ENCODE data around the gene PDXK. TPM values are rescaled to one million over a fixed set of nuclear protein-coding genes. Genes with fewer than 3 reads are reported as not detected.
A peak's percentile ranks its signal among the peaks of the same experiment; 100 is the strongest.

PDXK gene
- total and polyA plus RNA-seq, 3 experiments from 2014 or later, result 38.3 to 96.7 (median 96.3) TPM

- Histone ChIP-seq H3K27me3 (ENCODE audit: insufficient read depth, low read length, poor library complexity, severe bottlenecking) (no peaks in the 10 kb centered on the region), H3K4me1 (ENCODE audit: insufficient read depth, low read length) (no peaks in the 10 kb centered on the region), H3K27ac (ENCODE audit: low read depth, low read length) (no peak overlapping the region), H3K36me3 (ENCODE audit: insufficient read depth, low read length) (peaks cover 4% of the 10 kb centered on the region), H3K4me3 (ENCODE audit: low read length) (no peak overlapping the region), H3K9me3 (ENCODE audit: low read length) (no peaks in the 10 kb centered on the region)
- H3K27me3 Mint-ChIP-seq, result no peaks in the 10 kb centered on the region
- ChIA-PET CTCF (no interaction called here), POLR2A (interaction anchor here (0.6 kb wide), 1 partner anchor 1107 kb away, joined by 6 read pairs; no protein-coding TSS in a partner anchor)
- no peaks in the 10 kb centered on the region for H3K4me1 Mint-ChIP-seq
- H3K4me3 Mint-ChIP-seq, result no peak overlapping the region
- H3K9me3 Mint-ChIP-seq, result no peaks in the 10 kb centered on the region
- DNase-seq, result no peak
- H3K36me3 Mint-ChIP-seq, result peaks cover 3 to 54% (median 14%) of the 10 kb centered on the region in 3 donors
- peak overlapping the region in 2 of 8 donors; percentile 32 to 64 for H3K27ac Mint-ChIP-seq
Measured at GRCh38 chr21:43745772-43746517, 27.0 kb downstream of the PDXK start.

GRCh38 chr21:43748622-43749021, 29.7 kb downstream of the PDXK start:
- Histone ChIP-seq H3K36me3 (ENCODE audit: insufficient read depth, low read length) (peaks cover 4% of the 10 kb centered on the region), H3K27ac (ENCODE audit: low read depth, low read length) (no peak overlapping the region), H3K27me3 (ENCODE audit: insufficient read depth, low read length, poor library complexity, severe bottlenecking) (no peaks in the 10 kb centered on the region), H3K9me3 (ENCODE audit: low read length) (no peaks in the 10 kb centered on the region), H3K4me1 (ENCODE audit: insufficient read depth, low read length) (no peaks in the 10 kb centered on the region), H3K4me3 (ENCODE audit: low read length) (no peak overlapping the region)
- DNase-seq, result no peak
- ChIA-PET POLR2A (no interaction called here), CTCF (no interaction called here)
- no peaks in the 10 kb centered on the region for H3K4me1 Mint-ChIP-seq
- peaks cover 3 to 67% (median 16%) of the 10 kb centered on the region in 3 donors for H3K36me3 Mint-ChIP-seq
- H3K27ac Mint-ChIP-seq, result no peak overlapping the region
- no peaks in the 10 kb centered on the region for H3K27me3 Mint-ChIP-seq
- H3K4me3 Mint-ChIP-seq, result peak overlapping the region in 1 of 7 donors; percentile 59
- no peaks in the 10 kb centered on the region for H3K9me3 Mint-ChIP-seq

GRCh38 chr21:43749651-43750262, 30.8 kb downstream of the PDXK start:
- Mint-ChIP-seq H3K36me3 (peaks cover 2 to 68% (median 16%) of the 10 kb centered on the region in 3 donors), H3K9me3 (no peaks in the 10 kb centered on the region), H3K4me3 (no peak overlapping the region), H3K27me3 (no peaks in the 10 kb centered on the region), H3K4me1 (no peaks in the 10 kb centered on the region), H3K27ac (peak overlapping the region in 2 of 8 donors; percentile 63 to 71)
- CTCF ChIA-PET, result no interaction called here
- Histone ChIP-seq H3K9me3 (ENCODE audit: low read length) (no peaks in the 10 kb centered on the region), H3K4me3 (ENCODE audit: low read length) (no peak overlapping the region), H3K27ac (ENCODE audit: low read depth, low read length) (no peak overlapping the region), H3K4me1 (ENCODE audit: insufficient read depth, low read length) (no peaks in the 10 kb centered on the region), H3K36me3 (ENCODE audit: insufficient read depth, low read length) (peaks cover 7% of the 10 kb centered on the region), H3K27me3 (ENCODE audit: insufficient read depth, low read length, poor library complexity, severe bottlenecking) (no peaks in the 10 kb centered on the region)
- DNase-seq, result no peak
- POLR2A ChIA-PET, result no interaction called here

GRCh38 chr21:43750339-43751033, 31.6 kb downstream of the PDXK start:
- H3K27ac Mint-ChIP-seq, result peak overlapping the region in 1 of 8 donors; percentile 7
- no peaks in the 10 kb centered on the region for H3K27me3 Mint-ChIP-seq
- Histone ChIP-seq H3K4me3 (ENCODE audit: low read length) (no peak overlapping the region), H3K4me1 (ENCODE audit: insufficient read depth, low read length) (no peaks in the 10 kb centered on the region), H3K27ac (ENCODE audit: low read depth, low read length) (no peak overlapping the region), H3K9me3 (ENCODE audit: low read length) (no peaks in the 10 kb centered on the region), H3K36me3 (ENCODE audit: insufficient read depth, low read length) (peaks cover 6% of the 10 kb centered on the region), H3K27me3 (ENCODE audit: insufficient read depth, low read length, poor library complexity, severe bottlenecking) (no peaks in the 10 kb centered on the region)
- no peak overlapping the region for H3K4me3 Mint-ChIP-seq
- H3K36me3 Mint-ChIP-seq, result peaks cover 0 to 66% (median 13%) of the 10 kb centered on the region in 3 donors
- no peaks in the 10 kb centered on the region for H3K4me1 Mint-ChIP-seq
- ChIA-PET POLR2A (no interaction called here), CTCF (no interaction called here)
- DNase-seq, result no peak
- H3K9me3 Mint-ChIP-seq, result no peaks in the 10 kb centered on the region

GRCh38 chr21:43751955-43752591, 33.1 kb downstream of the PDXK start:
- no peak overlapping the region for H3K27ac Mint-ChIP-seq

GRCh38 chr21:43752758-43753438, 34.0 kb downstream of the PDXK start:
- Histone ChIP-seq H3K4me3 (ENCODE audit: low read length) (no peak overlapping the region), H3K36me3 (ENCODE audit: insufficient read depth, low read length) (peaks cover 6% of the 10 kb centered on the region), H3K27me3 (ENCODE audit: insufficient read depth, low read length, poor library complexity, severe bottlenecking) (no peaks in the 10 kb centered on the region), H3K9me3 (ENCODE audit: low read length) (no peaks in the 10 kb centered on the region), H3K4me1 (ENCODE audit: insufficient read depth, low read length) (no peaks in the 10 kb centered on the region), H3K27ac (ENCODE audit: low read depth, low read length) (no peak overlapping the region)
- Mint-ChIP-seq H3K9me3 (no peaks in the 10 kb centered on the region), H3K4me3 (no peak overlapping the region), H3K4me1 (no peaks in the 10 kb centered on the region), H3K27me3 (no peaks in the 10 kb centered on the region), H3K36me3 (peaks cover 0 to 60% (median 8%) of the 10 kb centered on the region in 3 donors), H3K27ac (peak overlapping the region in 2 of 8 donors; percentile 32 to 38)
- ChIA-PET CTCF (no interaction called here), POLR2A (no interaction called here)
- DNase-seq, result no peak

More at GRCh38 chr21:43751955-43752591, 33.1 kb downstream of the PDXK start:
- Mint-ChIP-seq H3K4me1 (no peaks in the 10 kb centered on the region), H3K27me3 (no peaks in the 10 kb centered on the region), H3K36me3 (peaks cover 0 to 66% (median 10%) of the 10 kb centered on the region in 3 donors), H3K9me3 (no peaks in the 10 kb centered on the region), H3K4me3 (peak overlapping the region in 1 of 7 donors; percentile 81)
- H3K4me3 ChIP-seq (ENCODE audit: low read length), result no peak overlapping the region
- CTCF ChIA-PET, result no interaction called here
- DNase-seq, result no peak
- no peaks in the 10 kb centered on the region for H3K4me1 ChIP-seq (ENCODE audit: insufficient read depth, low read length)
- H3K27me3 ChIP-seq (ENCODE audit: insufficient read depth, low read length, poor library complexity, severe bottlenecking), result no peaks in the 10 kb centered on the region
- H3K27ac ChIP-seq (ENCODE audit: low read depth, low read length), result no peak overlapping the region
- no peaks in the 10 kb centered on the region for H3K9me3 ChIP-seq (ENCODE audit: low read length)
- peaks cover 6% of the 10 kb centered on the region for H3K36me3 ChIP-seq (ENCODE audit: insufficient read depth, low read length)
- POLR2A ChIA-PET, result no interaction called here

- Histone ChIP-seq H3K9me3 (ENCODE audit: low read length) (no peaks in the 10 kb centered on the region), H3K27ac (ENCODE audit: low read depth, low read length) (no peak overlapping the region), H3K36me3 (ENCODE audit: insufficient read depth, low read length) (peaks cover 6% of the 10 kb centered on the region), H3K27me3 (ENCODE audit: insufficient read depth, low read length, poor library complexity, severe bottlenecking) (no peaks in the 10 kb centered on the region), H3K4me1 (ENCODE audit: insufficient read depth, low read length) (no peaks in the 10 kb centered on the region), H3K4me3 (ENCODE audit: low read length) (no peak overlapping the region)
- DNase-seq, result no peak
- ChIA-PET CTCF (no interaction called here), POLR2A (no interaction called here)
- H3K36me3 Mint-ChIP-seq, result peaks cover 0 to 66% (median 8%) of the 10 kb centered on the region in 3 donors
- no peaks in the 10 kb centered on the region for H3K4me1 Mint-ChIP-seq
- no peak overlapping the region for H3K27ac Mint-ChIP-seq
- H3K9me3 Mint-ChIP-seq, result no peaks in the 10 kb centered on the region
- no peak overlapping the region for H3K4me3 Mint-ChIP-seq
- no peaks in the 10 kb centered on the region for H3K27me3 Mint-ChIP-seq
Measured at GRCh38 chr21:43753439-43753799, 34.5 kb downstream of the PDXK start.

All from CD8-positive, alpha-beta memory T cell (primary cell).